Fibroblast of pulmonary artery (primary cell): ENCODE data around the gene ERFL.

Source experiments
- DNase-seq: peaks from one replicate; pipeline ENCODE4 v3.0.0-alpha.2; 2010; ENCODE audit warnings: low read depth
- H3K4me3 ChIP-seq: replicated peaks from 2 replicates; pipeline ENCODE4 v1.5.1; 2011; ENCODE audit warnings: low read depth, mild to moderate bottlenecking, control low read depth, low read length, moderate library complexity
- TF ChIP-seq, protein P1 (sequence below): IDR thresholded peaks from 2 replicates; pipeline ENCODE4 v1.5.1; 2011; ENCODE audit warnings: mild to moderate bottlenecking, control low read depth, low read length, inconsistent platforms; ENCODE audit errors: missing control alignments

Gene ERFL

DNA sequence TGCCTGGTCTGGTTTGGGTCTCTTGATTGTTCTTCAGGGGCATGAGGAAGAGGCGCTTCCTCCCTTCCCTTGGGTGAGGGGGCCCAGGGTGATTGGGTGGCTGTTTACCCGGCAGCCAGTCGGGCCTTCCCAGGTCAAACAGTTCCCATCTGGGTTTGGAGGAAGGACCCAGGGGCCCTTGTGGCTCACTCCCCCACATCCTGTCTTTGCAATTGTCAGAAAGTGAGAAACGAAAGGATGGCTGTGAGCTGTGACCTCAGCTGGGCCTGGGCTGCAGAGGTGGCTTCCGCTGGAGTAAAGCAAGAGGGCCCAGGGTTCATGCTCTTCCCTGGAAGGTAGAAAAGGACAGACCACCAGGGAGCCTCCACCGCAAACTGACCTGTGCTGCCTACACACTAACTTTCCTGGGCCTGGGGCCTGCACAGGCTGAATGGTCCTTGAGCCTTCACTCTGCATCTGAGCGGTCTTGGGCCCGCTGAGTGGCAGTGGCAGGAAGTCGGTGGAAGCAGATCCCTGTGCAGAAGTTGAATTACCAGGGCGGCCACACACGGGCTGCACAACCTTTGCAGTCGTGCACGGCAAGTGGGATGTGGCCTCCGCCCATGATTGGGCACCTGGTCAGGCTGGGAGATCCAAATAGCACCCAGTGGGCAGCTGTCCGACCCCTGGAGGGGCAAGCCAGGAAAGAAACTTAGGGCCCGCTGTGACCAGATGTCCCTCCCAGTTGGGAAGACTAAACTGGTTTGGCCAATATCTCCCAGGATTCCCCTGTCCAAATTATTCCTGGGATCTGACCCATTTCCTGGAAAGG, 56.5 kb downstream of the ERFL start:
- no peak overlapping the region for H3K4me3 ChIP-seq
- DNase-seq = no peak
- TF ChIP-seq, protein P1, sequence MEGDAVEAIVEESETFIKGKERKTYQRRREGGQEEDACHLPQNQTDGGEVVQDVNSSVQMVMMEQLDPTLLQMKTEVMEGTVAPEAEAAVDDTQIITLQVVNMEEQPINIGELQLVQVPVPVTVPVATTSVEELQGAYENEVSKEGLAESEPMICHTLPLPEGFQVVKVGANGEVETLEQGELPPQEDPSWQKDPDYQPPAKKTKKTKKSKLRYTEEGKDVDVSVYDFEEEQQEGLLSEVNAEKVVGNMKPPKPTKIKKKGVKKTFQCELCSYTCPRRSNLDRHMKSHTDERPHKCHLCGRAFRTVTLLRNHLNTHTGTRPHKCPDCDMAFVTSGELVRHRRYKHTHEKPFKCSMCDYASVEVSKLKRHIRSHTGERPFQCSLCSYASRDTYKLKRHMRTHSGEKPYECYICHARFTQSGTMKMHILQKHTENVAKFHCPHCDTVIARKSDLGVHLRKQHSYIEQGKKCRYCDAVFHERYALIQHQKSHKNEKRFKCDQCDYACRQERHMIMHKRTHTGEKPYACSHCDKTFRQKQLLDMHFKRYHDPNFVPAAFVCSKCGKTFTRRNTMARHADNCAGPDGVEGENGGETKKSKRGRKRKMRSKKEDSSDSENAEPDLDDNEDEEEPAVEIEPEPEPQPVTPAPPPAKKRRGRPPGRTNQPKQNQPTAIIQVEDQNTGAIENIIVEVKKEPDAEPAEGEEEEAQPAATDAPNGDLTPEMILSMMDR = no peak

DNA sequence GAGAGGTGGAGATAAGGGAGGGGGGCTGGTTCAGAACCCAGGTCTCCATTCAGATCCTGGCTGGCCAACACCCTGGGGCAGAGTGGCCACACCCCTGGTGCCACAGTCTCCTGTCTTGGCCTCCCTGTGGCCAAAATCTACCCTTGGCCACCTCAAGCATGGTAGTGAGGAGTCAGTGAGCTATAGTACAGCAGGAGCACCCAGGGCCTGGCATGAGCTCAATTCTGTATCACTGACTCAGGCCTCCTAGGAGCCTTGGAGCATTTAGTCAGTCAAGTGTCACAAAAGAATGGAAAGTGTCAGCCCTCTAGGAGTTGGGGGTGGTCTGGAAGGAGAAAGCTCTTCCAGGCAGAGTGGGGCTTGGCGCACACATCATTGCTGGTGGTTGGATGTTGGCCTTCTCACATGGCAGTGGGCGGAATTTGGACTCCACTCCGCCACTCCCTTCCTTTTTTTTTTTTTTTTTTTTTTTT, 57.8 kb downstream of the ERFL start:
- DNase-seq = peak; percentile 29
- TF ChIP-seq, protein P1 = no peak
- no peak overlapping the region for H3K4me3 ChIP-seq

DNA sequence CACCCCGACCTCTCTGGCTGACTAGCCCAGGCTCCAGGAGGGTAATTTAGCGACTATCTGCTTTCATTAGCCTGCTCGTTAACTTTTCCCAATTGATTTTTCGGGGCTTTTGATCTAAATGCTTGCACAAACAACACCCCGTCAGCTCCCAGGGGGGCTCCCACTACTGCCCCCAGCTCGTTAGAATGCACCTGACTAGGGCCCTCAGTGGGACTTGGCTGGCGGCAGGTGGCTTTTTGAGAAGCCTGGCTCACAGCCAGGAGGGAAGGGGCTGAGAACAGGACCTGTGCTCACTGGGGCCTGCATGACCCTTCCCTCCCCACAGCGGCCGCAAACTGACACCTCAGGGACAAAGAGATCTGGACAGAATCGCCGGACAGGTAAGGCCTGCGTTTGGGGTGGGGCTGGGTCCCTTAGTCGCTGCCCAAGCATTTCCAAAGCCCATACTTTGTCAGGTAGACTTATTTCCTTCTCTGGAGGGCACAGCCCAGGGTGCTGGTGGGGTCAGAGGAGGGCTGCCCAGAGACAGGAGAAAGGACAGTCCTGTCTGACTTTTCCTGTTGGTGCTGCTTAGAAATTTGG, 58.8 kb downstream of the ERFL start:
- TF ChIP-seq, protein P1 = no peak
- no peak overlapping the region for H3K4me3 ChIP-seq
- no peak for DNase-seq

DNA sequence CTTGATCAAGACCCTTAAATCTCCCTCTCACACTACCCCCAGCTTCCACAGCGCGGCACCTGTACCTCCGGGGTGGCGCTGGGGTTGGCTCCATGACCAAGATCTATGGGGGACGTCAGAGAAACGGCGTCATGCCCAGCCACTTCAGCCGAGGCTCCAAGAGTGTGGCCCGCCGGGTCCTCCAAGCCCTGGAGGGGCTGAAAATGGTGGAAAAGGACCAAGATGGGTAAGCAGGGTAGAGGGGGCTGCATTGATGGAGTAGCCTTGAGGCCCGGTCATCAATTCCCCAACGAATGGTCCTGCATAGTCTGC, 59.3 kb downstream of the ERFL start:
- TF ChIP-seq, protein P1 = no peak
- DNase-seq = no peak

DNA sequence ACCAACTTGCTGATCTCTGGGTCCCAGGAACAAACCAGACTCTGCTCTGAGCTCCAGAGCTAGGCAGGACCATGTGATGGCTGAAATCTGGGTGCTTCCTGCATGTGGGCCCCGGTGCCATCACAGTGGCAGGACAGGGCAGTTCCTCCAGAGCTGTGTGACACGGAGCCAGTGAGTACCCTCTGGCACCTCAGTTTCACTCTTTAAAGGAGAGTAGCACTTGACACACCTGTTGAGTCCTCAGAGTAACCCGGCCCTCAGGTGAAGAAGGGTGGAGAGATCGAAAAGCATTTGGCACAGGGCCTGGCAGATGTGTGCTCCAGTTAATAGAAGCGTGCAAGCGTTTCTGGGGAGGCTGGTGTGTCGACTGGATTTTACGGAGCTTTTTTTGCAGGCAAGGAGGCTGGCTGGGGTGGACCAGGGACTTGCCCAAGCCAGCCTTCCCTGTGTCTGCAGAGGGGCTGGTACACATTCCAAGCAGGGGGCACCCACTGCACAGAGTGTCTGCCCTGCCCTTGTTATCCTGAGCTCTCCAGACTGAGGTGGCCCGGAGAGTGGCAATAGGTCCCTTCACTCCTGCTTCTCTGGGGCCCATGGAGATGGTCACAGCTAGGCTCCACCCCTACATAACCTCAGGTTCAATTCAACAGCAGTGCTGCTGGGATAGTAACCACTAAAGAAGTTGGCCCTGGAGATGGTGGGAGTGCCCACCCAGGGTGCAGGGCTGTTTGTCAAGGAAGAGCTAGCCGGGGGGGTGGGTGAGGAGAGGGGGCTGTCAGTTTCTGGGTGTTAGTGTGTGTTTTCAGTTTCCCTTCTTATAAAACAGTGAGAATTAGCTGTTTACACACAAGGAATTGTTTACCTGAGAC, 59.9 kb downstream of the ERFL start:
- TF ChIP-seq, protein P1 = no peak

More for the DNA sequence above, 59.3 kb downstream of the ERFL start:
- no peak overlapping the region for H3K4me3 ChIP-seq

DNA sequence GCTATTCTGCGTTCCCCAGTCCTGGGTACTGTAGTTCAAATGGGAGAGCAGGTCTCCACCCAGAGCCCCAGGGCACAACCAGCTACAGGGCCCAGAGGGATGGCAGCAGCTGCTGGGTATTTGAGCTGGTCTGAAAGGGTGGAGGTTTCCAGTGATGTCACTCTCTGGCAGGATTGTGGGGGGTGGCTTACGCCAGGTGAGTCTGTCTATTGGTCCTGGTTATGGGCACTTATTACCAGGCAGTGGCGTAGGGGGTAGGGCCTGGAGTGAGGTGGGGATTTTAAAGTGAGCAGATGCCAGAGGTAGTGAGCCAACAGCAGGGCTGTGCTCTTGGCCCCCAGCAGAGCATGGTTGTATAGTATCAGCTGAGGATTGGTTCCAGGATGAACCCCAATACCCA, 62.0 kb downstream of the ERFL start:
- TF ChIP-seq, protein P1 = no peak
- DNase-seq = no peak
- no peak overlapping the region for H3K4me3 ChIP-seq

More for the DNA sequence above, 59.9 kb downstream of the ERFL start:
- no peak for DNase-seq
- no peak overlapping the region for H3K4me3 ChIP-seq
